HG03432 (cell line): Measurements from ENCODE around the gene ZXDB.
"Not testable (repeated sequence)": the region's sequence is repeated elsewhere in the genome, so short reads cannot be mapped to it uniquely, and the experiment has no call there.

Experiments
- ATAC-seq: cut with Tn5 transposase; IDR thresholded peaks from one replicate; pipeline ENCODE4 v1.9.1; 2021; ENCODE audit warnings: mild to moderate bottlenecking, moderate library complexity; ENCODE audit not compliant: unreplicated experiment

The ZXDB gene

DNA sequence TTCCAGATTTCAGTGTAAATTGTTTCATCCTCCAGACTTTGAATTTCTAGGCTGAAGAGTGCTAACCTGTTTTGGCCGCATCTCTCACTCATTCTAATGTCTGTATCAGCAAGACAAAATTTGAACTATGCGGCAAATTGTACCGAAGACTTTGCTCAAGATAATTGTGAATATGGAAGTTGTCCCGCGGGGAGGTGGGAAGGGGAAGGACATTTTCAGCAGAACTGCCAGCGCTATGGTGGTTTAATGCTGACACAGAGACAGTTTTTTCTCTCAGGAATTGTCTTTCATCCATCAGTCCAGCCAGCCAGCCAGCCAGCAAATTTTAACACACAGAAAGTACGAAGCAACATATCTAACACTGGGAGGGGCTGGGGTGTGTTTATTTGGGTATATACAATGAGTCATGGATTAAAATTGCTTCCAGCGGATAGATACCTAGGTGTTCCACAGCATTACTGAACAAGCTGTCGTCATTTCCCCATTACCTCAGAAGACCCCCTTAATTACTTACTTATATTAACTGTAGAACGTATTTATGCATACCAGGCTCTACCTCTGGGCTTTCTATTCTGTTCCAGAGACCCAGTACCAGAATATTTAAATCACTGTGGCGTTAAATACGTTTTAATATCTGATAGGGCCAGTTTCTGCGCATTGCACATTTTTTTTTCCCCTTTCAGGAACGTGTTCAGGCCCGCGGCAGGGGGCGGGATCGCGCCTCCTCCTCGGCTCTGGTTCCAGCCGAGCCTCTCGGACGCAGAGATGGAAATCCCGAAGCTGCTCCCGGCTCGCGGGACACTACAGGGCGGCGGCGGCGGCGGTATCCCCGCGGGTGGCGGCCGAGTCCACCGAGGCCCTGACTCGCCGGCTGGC is at the start of gene ZXDB:
ZXDB (plus strand) TSS at position 728 of the 876 bp plus-strand sequence; CDS start at position 766, 38 bp downstream.
- peak; percentile 55 for ATAC-seq

DNA sequence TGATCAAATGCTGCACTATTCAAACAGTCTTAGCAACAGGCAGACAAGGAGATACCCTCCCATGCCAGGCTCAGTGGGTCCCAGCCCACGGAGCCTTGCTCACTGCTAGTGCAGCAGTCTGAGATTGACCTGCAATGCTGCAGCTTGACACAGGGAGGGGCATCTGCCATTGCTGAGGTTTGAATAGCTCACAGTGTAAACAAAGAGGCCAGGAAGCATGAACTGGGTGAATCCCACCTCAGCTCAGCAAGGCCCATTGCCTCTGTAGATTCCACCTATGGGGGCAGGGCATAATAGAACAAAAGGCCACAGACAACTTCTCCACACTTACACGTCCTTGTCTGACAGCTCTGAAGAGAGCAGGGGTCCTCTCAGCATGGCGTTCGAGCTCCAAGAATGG is 26.6 kb upstream of the ZXDB start:
- ATAC-seq = no peak

DNA sequence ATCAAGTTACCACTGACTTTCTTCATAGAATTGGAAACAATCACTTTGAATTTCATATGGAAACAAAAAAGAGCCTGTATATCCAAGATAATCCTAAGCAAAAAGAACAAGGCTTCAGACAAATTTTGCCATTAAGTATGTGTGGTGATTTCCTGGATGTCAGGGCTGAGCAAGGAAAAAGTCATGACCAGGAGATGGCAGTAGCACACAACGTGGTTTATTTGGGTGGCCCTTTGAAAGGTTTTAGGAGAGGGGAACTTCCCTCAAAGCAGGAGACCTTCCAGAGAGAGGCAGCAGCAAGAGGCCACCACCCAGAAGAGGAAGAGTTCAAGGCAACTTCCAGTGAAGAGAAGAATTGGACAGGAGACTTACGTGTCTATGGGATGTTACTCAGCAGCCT is 18.1 kb upstream of the ZXDB start:
- peak; percentile 69 for ATAC-seq

DNA sequence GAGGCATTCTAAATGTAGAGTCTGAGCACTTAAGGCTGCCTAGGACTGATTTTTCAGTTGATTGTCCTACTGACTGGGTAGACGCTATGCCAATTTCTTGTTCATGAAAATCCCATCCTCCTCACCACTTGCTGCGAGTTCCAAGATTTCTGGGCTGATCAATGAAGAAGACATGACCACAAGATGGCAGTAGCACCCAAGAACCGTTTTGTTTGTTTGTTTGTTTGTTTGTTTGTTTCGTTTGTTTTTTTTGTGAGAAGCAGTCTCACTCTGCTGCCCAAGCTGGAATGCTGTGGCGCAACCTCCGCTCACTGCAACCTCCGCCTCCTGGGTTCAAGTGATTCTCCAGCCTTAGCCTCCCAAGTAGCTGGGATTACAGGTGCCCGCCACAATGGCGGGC is 8.9 kb upstream of the ZXDB start:
- not testable (repeated sequence) for ATAC-seq

DNA sequence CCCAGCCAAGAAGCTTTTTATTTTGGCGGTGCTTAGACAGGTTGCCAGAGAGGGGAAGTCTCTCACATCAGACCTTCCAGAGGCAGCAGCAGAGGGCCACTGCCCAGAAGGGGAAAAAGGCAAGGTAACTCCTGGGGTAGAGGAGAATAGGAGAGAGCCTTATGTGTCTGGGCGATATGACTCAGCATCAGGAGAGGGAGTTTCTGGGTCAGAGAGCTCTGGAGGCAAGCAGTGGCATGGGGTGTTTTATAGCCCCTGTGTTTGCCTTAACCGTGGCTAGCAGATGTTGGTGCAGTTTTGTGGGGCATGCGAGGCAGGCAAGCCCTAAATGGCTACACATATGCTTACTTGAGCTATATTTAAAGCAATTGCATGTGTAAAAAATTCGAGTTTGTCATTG is 8.3 kb upstream of the ZXDB start:
- ATAC-seq = no peak

DNA sequence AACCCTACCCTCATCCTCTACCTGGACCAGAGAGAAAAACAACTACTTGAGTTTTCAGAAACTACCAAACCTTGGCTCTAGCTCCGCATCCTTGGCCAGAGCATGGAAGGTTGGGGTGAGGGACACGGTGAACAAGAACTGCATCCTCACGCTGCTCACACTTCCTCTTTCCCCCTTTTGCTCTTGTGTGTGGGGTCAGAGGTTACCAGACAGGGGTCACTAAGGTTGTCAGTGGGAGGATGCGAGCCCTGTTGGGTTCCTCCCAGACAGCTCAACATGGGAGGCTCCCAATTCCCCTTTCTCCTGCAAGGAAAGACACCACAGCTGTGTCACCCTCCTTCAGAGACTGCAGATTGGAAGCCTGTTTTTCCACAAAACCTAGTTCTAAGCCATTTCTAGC is 5.5 kb upstream of the ZXDB start:
- no peak for ATAC-seq

DNA sequence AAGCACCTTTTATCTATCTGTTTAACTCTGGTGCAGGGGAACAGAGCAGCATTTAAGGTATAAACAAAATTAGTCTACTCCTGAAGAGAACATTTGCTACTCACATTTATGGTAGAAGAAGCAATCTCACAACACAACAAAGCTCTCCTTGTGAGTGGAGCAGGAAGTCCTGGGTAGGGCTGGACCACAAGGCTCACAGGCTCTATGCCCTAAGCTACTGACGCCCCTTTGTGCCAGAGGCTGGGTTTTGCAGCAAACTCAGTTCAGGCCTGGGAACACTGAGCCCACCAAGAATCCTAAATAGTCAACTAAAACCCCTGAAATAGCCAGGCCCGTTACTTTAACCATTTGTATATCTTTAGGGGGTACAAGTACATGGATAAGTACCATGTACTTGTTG is 4.7 kb upstream of the ZXDB start:
- no peak for ATAC-seq

DNA sequence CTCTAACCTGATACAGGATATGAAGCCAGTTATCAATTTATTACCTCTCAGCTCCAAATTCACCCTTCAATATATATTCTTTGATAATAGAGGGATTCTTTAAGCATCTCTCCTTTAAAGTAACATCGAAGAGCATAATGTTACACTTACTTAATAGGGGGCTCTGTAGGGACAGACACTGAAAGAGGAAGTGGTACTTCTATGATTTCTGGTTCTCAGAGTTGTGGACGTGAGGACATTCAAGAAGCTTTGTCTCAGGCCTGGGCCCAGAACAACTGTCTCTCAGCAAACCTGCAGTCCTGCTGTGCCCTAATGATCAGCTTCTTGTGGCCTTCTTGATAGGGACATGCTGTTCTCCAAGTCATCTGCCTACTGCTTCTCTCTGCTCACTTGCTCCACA is 4.2 kb upstream of the ZXDB start:
- ATAC-seq = peak; percentile 19

DNA sequence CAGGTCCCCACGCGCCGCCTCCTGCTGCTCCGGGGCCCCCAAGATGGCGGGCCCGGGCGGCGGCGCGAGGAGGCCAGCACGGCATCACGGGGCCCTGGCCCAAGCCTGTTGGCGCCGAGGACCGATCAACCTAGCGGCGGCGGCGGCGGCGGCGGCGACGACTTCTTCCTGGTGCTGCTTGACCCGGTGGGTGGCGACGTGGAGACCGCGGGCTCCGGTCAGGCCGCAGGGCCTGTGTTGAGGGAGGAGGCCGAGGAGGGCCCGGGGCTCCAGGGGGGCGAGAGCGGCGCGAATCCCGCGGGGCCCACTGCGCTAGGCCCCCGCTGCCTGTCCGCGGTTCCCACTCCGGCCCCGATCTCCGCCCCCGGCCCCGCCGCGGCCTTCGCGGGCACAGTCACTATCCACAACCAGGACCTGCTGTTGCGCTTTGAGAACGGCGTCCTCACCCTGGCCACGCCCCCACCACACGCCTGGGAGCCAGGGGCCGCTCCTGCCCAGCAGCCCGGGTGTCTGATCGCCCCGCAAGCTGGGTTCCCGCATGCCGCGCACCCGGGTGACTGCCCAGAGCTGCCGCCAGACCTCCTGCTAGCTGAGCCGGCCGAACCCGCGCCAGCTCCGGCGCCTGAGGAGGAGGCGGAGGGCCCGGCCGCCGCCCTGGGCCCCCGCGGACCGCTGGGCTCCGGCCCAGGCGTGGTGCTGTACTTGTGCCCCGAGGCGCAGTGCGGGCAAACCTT is 516 bp downstream of the ZXDB start:
- peak; percentile 85 for ATAC-seq

DNA sequence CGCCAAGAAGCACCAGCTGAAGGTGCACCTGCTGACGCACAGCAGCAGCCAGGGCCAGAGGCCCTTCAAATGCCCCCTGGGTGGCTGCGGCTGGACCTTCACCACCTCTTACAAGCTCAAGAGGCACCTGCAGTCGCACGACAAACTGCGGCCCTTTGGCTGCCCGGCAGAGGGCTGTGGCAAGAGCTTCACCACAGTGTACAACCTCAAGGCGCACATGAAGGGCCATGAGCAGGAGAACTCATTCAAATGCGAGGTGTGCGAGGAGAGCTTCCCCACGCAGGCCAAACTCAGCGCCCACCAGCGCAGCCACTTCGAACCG is 1.0 kb downstream of the ZXDB start:
- ATAC-seq = peak; percentile 56

DNA sequence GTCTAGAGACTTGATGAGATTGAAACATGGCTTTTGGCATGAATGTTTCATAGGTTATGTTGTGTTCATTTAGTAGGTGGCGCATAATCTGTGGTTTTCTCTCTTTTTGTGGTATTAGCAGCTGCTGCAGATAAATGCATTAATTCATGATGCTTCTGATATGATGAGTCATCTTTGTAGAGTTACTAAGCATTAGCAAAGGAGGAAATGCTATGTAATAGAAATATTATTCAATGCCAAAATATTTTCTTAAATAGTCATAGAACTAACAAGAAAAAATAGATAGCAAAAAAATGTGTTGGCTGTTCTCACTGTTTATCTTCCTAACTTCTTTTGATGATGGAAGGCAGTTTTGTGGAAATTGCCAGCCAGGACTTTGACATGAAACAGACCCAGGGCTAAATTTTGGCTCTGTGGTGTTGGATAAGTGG is 3.6 kb downstream of the ZXDB start:
- ATAC-seq = no peak

DNA sequence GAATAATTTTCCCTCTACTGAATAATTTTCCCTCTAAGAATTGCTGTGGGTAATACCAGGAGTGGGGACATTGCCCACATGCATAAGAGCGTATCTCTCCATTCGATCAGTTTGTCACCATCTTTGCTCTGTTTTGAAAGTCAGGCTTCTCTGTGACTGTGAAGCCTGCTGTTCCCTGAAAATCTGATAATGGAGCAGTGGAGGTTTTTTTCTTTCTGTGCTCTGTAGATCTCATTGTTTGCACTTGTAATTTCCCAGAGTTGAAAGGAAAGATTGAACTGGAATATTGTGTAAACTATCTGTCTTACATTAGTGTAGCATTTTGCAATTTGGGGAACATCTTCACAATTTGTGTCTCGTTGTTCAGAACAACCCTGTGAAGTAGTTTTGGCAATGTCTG is 4.3 kb downstream of the ZXDB start:
- no peak for ATAC-seq

DNA sequence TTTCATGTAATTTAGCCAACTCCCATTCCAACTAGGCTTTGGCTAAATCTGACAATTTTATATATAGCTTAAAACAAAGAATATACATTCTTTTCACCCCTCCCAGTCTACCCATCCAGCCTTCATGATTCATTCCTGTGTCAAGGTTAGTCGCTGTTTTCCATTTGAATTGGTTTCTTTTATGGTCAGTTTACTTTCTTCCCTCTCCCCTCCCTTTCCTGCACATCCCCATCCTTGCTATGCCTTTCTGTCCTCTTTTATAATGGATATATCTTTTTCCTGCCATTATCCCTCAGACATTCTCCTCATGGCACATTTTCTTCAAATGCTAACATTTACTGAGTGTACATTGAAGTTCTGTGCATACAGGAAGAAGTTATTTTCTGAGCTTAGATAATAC is 4.7 kb downstream of the ZXDB start:
- no peak for ATAC-seq

DNA sequence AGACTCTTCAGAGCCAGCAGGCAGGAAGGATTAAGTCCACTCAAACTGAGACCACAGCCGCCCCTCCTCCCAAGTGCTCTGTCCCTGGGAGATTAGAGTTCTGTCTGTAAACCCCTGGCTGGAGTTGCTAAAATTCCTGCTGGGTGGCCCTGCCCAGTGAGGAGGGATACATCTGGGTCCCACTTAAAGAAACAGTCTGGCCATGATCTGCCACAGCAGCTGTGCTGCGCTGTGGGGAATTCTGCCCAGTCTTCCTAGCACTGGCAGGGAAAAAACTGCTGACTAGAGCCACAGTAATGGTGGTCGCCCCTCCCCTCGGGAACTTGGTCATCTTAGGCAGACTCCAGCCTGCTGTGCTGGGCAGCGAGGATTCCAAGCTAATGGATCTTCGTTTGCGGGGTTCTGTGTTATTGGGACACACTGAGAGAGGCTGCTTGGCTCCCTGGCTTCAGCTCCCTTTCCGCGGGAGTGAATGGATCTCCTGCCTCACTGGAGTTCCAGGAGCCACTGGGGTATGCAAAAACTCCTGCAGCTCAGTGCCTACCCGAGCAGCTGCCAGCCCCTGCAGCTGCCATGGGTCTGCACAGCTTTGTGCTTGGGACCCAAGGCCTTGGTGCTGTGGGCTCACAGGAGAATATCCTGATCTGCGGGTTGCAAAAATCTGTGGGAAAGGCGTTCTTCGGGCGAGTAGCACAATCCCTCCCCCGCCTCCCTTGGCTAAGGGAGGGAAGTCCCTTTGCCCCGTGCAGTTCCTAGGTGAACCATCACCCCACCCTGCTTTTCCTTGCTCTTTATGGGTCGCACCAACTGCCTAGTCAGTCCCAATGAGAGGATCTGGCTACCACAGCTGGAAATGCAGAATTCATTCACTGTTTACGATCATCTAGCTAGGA is 15.7 kb downstream of the ZXDB start:
- ATAC-seq = no peak

DNA sequence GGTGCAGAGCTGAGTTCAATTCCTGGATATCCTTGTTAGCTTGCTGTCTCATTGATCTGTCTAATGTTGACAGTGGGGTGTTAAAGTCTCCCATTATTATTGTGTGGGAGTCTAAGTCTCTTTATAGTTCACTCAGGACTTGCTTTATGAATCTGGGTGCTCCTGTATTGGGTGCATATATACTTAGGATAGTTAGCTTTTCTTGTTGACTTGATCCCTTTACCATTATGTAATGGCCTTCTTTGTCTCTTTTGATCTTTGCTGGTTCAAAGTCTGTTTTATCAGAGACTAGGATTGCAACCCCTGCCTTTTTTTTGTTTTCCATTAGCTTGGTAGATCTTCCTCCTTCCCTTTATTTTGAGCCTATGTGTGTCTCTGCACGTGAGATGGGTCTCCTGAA is 21.5 kb downstream of the ZXDB start:
- not testable (repeated sequence) for ATAC-seq

DNA sequence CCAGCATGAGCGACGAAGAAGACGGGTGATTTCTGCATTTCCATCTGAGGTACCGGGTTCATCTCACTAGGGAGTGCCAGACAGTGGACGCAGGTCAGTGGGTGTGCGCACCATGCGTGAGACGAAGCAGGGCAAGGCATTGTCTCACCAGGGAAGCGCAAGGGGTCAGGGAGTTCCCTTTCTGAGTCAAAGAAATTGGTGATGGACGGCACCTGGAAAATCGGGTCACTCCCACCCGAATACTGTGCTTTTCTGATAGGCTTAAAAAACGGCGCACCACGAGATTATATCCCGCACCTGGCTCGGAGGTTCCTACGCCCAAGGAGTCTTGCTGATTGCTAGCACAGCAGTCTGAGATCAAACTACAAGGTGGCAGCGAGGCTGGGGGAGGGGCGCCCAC is 37.6 kb downstream of the ZXDB start:
- ATAC-seq = not testable (repeated sequence)

DNA sequence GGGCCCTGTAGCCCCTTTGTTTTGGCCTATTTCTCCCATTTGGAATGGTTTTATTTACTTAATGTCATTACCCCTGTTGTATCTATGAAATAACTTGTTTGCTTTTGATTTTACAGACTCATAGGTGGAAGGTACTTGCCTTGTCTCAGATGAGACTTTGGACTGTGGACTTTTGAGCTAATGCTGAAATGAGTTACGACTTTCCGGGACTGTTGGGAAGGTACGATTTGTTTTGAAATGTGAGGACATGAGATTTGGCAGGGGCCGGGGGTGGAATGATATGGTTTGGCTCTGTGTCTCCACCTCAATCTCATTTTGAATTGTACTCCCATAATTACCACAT is 48.8 kb downstream of the ZXDB start:
- ATAC-seq = no peak

DNA sequence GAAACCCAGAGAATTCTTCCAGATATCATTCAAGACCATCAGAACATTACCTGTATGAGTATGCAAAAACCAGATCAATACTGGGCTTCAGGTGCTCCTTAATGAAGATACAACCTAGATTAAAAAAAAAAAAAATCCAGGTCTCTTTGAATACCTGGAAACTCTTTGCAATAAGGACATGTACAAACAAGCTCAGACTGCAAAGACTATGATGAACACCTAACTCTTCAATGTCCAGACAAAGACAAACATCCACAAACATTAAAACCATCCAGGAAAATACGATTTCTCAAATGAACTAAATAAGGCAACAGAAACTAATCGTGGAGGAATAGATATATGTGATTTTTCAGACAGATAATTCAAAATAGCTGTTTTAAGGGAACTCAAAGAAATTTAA is 49.5 kb downstream of the ZXDB start:
- ATAC-seq = no peak

DNA sequence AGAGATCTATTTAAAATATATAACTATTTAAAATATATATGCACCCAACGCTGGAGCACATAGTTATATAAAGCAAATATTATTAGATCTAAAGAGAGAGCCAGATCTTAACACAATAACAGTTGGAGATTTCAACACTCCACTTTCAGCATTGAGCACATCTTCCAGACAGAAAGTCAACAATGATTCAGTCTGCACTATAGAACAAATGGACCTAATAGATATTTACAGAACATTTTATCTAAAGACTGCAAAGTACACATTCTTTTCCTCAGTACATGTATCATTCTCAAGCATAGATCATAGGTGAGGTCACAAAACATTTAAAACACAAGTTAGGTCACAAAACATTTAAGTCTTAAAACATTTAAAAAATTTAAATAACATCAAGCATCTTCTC is 51.9 kb downstream of the ZXDB start:
- no peak for ATAC-seq

DNA sequence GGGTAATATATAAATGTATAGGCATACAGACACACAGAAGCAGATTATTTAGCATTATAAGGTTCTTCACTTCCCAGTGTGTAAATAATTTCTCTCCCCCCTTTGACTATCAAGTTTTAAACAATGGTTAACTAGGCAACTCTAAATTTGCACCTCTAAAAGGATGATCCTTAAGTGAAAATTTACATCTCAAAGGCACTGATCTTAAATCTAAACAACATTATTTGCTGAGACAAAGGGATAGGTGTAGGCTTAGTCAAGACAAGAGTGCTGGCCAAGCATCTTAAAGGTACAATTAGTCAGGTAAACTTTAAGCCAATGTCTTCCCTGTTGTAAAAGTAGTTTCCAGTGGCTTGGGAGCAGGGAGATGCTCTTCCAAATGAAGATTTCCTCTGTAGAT is 55.2 kb downstream of the ZXDB start:
- ATAC-seq = no peak
